ENCODE measurements around the gene FCHO1. TPM values are rescaled to one million over a fixed set of nuclear protein-coding genes. Genes with fewer than 3 reads are reported as not detected.
A peak's percentile ranks its signal among the peaks of the same experiment; 100 is the strongest.

The FCHO1 gene
- total RNA-seq, 1 donor from 2014 or later = 15.5 TPM

DNA sequence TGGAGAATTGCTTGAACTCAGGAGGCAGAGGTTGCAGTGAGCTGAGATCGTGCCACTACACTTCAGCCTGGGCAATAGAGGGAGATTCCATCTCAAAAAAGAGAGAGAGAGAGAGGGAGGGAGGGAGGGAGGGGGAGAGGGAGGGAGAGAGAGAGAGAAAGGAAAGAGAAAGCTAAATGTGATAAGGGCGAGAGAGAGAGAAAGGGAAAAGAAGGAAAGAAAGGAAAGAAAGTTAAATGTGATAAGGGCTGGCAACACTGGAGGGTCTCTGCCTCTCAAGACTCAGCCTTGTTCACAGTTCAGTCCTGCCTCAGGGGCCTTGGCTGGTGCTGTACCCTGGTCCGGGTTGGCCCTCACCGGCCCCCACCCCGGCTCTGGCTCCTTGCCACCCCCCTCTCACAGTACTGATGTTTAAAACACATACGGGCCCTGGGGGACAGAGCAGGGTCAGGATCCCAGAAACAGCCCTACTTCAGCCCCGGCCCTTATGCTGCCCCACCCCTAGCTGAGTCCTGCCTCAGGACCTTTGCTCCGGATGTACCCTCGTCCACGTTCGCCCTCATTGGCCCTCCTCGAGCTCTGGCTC, 28.5 kb upstream of the FCHO1 start:
- Histone ChIP-seq H4K20me1 (ENCODE audit: low read depth) (peaks cover 48% of the 10 kb centered on the region), H3K4me3 (no peak overlapping the region), H3F3A (ENCODE audit: low read depth) (peaks cover 10% of the 10 kb centered on the region), H3K27me3 (no peaks in the 10 kb centered on the region), H3K4me2 (no peak overlapping the region), H3K9ac (no peak overlapping the region), H3K36me3 (no peaks in the 10 kb centered on the region), H3K9me3 (ENCODE audit: low read depth) (no peaks in the 10 kb centered on the region), H3K27ac (no peak overlapping the region), H3K4me1 (peaks cover 16% of the 10 kb centered on the region), H3K79me2 (ENCODE audit: low read depth) (peaks cover 61% of the 10 kb centered on the region), H2AFZ (replicated peaks) (no peak overlapping the region)
- Mint-ChIP-seq H3K9me3 (no peaks in the 10 kb centered on the region), H3K4me1 (peaks cover 23% of the 10 kb centered on the region), H3K36me3 (peaks cover 12% of the 10 kb centered on the region), H3K27me3 (ENCODE audit: insufficient read depth, low read depth) (peaks cover 11% of the 10 kb centered on the region), H3K27ac (no peak overlapping the region), H3K4me3 (no peak overlapping the region)
- no peak for DNase-seq (ENCODE audit: low spot score)
- no peak for TF ChIP-seq EZH2 (IDR thresholded peaks at IDR 0.05)
- TF ChIP-seq, protein P1, sequence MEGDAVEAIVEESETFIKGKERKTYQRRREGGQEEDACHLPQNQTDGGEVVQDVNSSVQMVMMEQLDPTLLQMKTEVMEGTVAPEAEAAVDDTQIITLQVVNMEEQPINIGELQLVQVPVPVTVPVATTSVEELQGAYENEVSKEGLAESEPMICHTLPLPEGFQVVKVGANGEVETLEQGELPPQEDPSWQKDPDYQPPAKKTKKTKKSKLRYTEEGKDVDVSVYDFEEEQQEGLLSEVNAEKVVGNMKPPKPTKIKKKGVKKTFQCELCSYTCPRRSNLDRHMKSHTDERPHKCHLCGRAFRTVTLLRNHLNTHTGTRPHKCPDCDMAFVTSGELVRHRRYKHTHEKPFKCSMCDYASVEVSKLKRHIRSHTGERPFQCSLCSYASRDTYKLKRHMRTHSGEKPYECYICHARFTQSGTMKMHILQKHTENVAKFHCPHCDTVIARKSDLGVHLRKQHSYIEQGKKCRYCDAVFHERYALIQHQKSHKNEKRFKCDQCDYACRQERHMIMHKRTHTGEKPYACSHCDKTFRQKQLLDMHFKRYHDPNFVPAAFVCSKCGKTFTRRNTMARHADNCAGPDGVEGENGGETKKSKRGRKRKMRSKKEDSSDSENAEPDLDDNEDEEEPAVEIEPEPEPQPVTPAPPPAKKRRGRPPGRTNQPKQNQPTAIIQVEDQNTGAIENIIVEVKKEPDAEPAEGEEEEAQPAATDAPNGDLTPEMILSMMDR (IDR thresholded peaks at IDR 0.05) = no peak

DNA sequence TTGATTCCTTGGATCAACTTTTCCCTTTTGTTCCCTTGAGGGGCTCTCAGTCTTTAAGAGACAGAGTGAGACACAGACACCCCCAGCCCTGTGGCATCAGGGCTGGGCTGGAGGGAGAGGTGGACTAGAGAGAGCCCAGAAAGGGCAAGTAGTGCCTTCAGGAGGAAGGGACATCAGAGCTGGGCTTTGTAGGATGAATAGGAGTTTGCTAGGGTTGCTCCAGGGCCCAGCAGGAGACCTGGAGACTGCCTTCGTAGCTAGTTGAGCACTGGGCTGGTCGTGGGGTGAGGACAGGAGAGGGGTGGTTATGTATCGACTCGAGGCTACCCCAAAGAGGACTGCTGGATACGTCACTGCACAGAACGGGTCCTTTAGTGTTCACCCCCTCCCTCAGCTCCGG, 26.6 kb upstream of the FCHO1 start:
- Histone ChIP-seq H3K27me3 (no peaks in the 10 kb centered on the region), H3K9ac (no peak overlapping the region), H3K9me3 (ENCODE audit: low read depth) (no peaks in the 10 kb centered on the region), H4K20me1 (ENCODE audit: low read depth) (peaks cover 64% of the 10 kb centered on the region), H3K36me3 (no peaks in the 10 kb centered on the region), H3K4me3 (no peak overlapping the region), H3F3A (ENCODE audit: low read depth) (no peaks in the 10 kb centered on the region), H3K27ac (no peak overlapping the region), H2AFZ (replicated peaks) (no peak overlapping the region), H3K4me2 (no peak overlapping the region), H3K4me1 (peaks cover 11% of the 10 kb centered on the region), H3K79me2 (ENCODE audit: low read depth) (peaks cover 79% of the 10 kb centered on the region)
- Mint-ChIP-seq H3K4me3 (no peak overlapping the region), H3K27me3 (ENCODE audit: insufficient read depth, low read depth) (peaks cover 7% of the 10 kb centered on the region), H3K9me3 (no peaks in the 10 kb centered on the region), H3K4me1 (peaks cover 16% of the 10 kb centered on the region), H3K27ac (peak overlapping the region; percentile 72), H3K36me3 (peaks cover 14% of the 10 kb centered on the region)
- no peak for DNase-seq (ENCODE audit: low spot score)
- no peak for TF ChIP-seq EZH2phosphoT487 (IDR thresholded peaks at IDR 0.05)
- TF ChIP-seq, protein P1 (IDR thresholded peaks at IDR 0.05) = no peak
- TF ChIP-seq EZH2 (IDR thresholded peaks at IDR 0.05) = no peak

GRCh38 chr19:17725422-17726078, 25.7 kb upstream of the FCHO1 start:
- Histone ChIP-seq H3K4me2 (no peak overlapping the region), H3K79me2 (ENCODE audit: low read depth) (peaks cover 79% of the 10 kb centered on the region), H3F3A (ENCODE audit: low read depth) (no peaks in the 10 kb centered on the region), H3K9me3 (ENCODE audit: low read depth) (no peaks in the 10 kb centered on the region), H3K9ac (no peak overlapping the region), H2AFZ (replicated peaks) (no peak overlapping the region), H4K20me1 (ENCODE audit: low read depth) (peaks cover 64% of the 10 kb centered on the region), H3K36me3 (no peaks in the 10 kb centered on the region), H3K27me3 (no peaks in the 10 kb centered on the region), H3K4me3 (no peak overlapping the region), H3K4me1 (peaks cover 6% of the 10 kb centered on the region), H3K27ac (no peak overlapping the region)
- DNase-seq (ENCODE audit: low spot score) = peak; percentile 35
- TF ChIP-seq, protein P1 (IDR thresholded peaks at IDR 0.05) = peak; percentile 61
- no peak for TF ChIP-seq EZH2 (IDR thresholded peaks at IDR 0.05)
- Mint-ChIP-seq H3K4me3 (no peak overlapping the region), H3K9me3 (no peaks in the 10 kb centered on the region), H3K36me3 (peaks cover 22% of the 10 kb centered on the region), H3K27me3 (ENCODE audit: insufficient read depth, low read depth) (peaks cover 7% of the 10 kb centered on the region), H3K4me1 (peaks cover 10% of the 10 kb centered on the region), H3K27ac (no peak overlapping the region)

All from neural progenitor cell (in vitro differentiated cells).